Cardiac muscle cell (in vitro differentiated cells and primary cell): ENCODE results near the gene NOS1. TPM values are rescaled to one million over a fixed set of nuclear protein-coding genes. Genes with fewer than 3 reads are reported as not detected.

Source experiments
- DNase-seq, 2 donors: peaks; one replicate each; pipeline versions ENCODE4 v3.0.0 to v3.0.0-alpha.2; 2010 to 2017; ENCODE audit warnings: low read depth in 1 of 2, low spot score in 1 of 2
- H3K27ac ChIP-seq: fragments of 200-600 bp; sonication (generic); 2 replicates; pipeline ENCODE4 v1.5.1; 2016
- H3K27me3 ChIP-seq: fragments of 200-600 bp; sonication (generic); 2 replicates; pipeline ENCODE4 v1.6.0; 2016; ENCODE audit warnings: control low read depth
- H3K36me3 ChIP-seq: fragments of 200-600 bp; sonication (generic); 2 replicates; pipeline ENCODE4 v1.5.1; 2016; ENCODE audit warnings: control low read depth
- H3K4me1 ChIP-seq: fragments of 200-600 bp; sonication (generic); 2 replicates; pipeline ENCODE4 v1.8.1; 2017; ENCODE audit warnings: low read depth, mild to moderate bottlenecking, mixed run types
- H3K4me3 ChIP-seq: fragments of 200-600 bp; sonication (generic); 2 replicates; pipeline ENCODE4 v1.5.1; 2016; ENCODE audit warnings: mild to moderate bottlenecking
- H3K9me3 ChIP-seq: fragments of 200-600 bp; sonication (generic); 2 replicates; pipeline ENCODE4 v1.5.1; 2017; ENCODE audit warnings: low read depth, mild to moderate bottlenecking, control low read depth
- polyA plus RNA-seq: library from polyadenylated mRNA; unstranded; fragments of >200 nt; fragmentation: Nextera tagmentation; extraction: Ambion mirVana; gene quantifications from 2 replicates; pipeline ENCODE4 v1.2.1, GENCODE V29; 2016
- total RNA-seq: library from RNA; depleted of rRNA; stranded (reverse); fragments of >200 nt; gene quantifications from 2 replicates; pipeline ENCODE4 v1.2.3, GENCODE V29; 2016
- TF ChIP-seq, protein P1 (sequence below): IDR thresholded peaks from 2 replicates; pipeline ENCODE4 v1.5.1; 2012; ENCODE audit warnings: low read depth, mild to moderate bottlenecking, low read length

Gene NOS1
- total and polyA plus RNA-seq, 2 experiments from 2014 or later: not detected

DNA sequence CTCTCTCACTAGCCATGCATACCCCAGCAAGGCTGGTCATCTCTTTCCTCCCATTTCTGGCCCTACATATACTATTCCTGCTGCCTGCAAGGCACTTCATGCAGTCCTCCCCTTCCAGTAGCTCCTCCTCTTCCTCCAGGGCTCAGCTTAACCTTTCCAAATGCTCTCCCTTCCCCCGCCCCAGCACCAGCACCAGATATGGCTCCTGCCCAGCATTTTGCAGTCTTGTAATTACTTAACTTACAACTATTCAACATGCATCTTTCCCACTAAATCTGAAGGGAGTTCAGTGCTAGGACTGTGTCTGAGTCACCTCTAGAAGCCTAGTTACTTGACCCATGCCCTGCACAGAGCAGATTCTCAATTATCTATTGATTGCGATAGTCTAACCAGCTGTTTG is 169.4 kb downstream of the NOS1 start:
- H3K4me1 ChIP-seq: peaks cover 4% of the 10 kb centered on the region
- peaks cover 4% of the 10 kb centered on the region for H3K36me3 ChIP-seq
- H3K27ac ChIP-seq: no peak overlapping the region
- no peaks in the 10 kb centered on the region for H3K27me3 ChIP-seq
- H3K4me3 ChIP-seq: no peak overlapping the region
- H3K9me3 ChIP-seq: no peaks in the 10 kb centered on the region
- TF ChIP-seq, protein P1, sequence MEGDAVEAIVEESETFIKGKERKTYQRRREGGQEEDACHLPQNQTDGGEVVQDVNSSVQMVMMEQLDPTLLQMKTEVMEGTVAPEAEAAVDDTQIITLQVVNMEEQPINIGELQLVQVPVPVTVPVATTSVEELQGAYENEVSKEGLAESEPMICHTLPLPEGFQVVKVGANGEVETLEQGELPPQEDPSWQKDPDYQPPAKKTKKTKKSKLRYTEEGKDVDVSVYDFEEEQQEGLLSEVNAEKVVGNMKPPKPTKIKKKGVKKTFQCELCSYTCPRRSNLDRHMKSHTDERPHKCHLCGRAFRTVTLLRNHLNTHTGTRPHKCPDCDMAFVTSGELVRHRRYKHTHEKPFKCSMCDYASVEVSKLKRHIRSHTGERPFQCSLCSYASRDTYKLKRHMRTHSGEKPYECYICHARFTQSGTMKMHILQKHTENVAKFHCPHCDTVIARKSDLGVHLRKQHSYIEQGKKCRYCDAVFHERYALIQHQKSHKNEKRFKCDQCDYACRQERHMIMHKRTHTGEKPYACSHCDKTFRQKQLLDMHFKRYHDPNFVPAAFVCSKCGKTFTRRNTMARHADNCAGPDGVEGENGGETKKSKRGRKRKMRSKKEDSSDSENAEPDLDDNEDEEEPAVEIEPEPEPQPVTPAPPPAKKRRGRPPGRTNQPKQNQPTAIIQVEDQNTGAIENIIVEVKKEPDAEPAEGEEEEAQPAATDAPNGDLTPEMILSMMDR: no peak
- peak in 1 of 2 donors; percentile 58 for DNase-seq

DNA sequence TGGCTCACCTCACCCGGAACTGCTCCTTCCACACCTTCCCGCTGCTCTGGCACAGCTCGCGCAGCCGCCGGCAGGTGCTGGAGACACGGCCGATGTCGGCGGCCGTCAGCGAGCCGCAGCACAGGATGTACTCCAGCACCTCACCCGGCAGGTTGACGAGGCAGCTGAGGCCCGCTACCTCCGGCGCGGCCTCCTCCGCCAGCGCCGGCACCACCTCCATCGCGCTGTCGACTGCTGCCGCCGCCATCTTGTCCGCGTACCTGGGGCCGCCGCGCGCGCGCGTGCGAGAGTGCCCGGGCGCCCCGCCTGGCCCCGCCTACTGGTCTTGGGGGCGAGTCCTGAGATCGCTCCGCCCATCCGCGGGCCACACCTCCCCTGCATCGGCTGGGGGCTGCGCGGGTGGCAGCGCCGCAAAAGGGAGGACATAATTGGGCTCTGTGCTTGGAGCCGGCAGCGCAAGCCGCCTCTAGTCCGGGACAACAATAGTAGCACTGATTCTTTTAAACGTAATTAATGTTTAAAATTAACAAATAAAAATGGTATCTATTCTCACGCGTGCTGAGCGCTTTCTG is 171.1 kb downstream of the NOS1 start, which contains the start of gene FBXO21:
TSS of gene FBXO21 (minus strand) at position 261 of the 572 bp plus-strand sequence. CDS start at position 247, 14 bp downstream.
- Histone ChIP-seq H3K4me1 (peaks cover 4% of the 10 kb centered on the region), H3K27me3 (no peaks in the 10 kb centered on the region), H3K27ac (no peak within 1 kb of the TSS), H3K9me3 (no peaks in the 10 kb centered on the region), H3K4me3 (peak within 1 kb of the TSS; percentile 83), H3K36me3 (peaks cover 16% of the 10 kb centered on the region)
- peak; percentile 89 to 94 for DNase-seq
- TF ChIP-seq, protein P1: no peak

DNA sequence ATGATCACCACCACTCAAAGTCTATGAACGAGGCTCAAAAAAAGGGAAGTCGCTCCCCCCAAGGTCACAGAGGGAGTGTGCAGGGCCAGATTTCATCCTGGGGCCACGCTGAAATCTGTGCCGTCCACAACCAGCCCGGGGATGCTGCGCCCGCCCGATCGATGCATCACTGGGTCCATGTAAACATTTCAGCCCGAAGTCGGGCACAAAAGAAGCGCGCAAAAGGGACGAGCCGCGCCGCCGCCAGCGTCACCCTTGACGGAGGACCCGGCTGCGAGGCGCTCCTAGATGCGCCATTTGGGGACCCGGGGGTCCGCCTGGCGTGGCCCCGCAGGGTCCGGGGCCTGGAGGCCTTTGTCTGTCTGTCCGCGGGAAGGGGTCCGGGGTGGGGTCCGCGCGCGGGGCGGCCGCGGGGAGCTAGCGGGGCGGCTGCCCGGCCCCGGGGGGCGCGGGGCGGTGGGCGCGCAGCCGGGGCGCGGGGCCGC is 171.7 kb downstream of the NOS1 start:
- DNase-seq: peak; percentile 21 to 54
- Histone ChIP-seq H3K27me3 (no peaks in the 10 kb centered on the region), H3K36me3 (peaks cover 20% of the 10 kb centered on the region), H3K9me3 (no peaks in the 10 kb centered on the region), H3K27ac (no peak overlapping the region), H3K4me1 (peaks cover 4% of the 10 kb centered on the region), H3K4me3 (peak overlapping the region; percentile 83)
- TF ChIP-seq, protein P1: no peak

DNA sequence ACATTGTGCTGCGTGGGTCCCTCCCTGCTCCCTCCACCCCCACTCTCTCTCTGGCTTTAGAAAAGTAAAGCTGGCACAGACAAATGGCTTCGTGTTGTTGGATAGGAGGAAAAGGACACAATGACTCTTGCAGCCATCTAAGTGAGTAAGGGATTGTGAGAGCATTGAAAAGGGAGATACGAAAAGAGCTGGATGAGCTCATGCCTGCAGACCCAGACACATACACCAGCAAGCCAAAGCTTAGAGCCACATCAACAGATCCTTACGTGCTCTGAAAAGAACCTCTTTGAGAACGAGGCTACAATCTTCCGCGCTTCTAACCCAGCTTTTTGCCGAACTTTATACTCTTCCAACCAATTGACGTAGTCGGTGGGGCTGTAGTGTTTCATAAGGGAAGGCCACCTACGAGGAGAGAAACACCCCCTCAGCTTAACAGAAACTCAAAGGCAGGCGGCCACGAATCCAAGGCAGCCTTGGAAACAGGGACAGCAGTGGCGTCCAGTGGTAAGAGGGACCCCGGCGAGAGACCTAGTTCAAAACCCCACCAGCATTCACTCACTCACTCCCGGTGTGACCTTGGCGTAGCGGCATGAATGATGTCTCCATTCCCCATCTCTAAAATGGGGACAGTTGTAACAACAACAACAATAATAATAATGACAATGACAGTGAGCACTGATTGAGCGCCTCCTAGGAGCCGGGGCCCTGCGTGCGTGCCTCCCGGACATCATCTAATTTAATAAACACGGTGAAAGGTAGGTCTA is 172.3 kb downstream of the NOS1 start:
- peak overlapping the region; percentile 83 for H3K4me3 ChIP-seq
- TF ChIP-seq, protein P1: no peak
- H3K9me3 ChIP-seq: no peaks in the 10 kb centered on the region
- no peaks in the 10 kb centered on the region for H3K27me3 ChIP-seq
- peaks cover 4% of the 10 kb centered on the region for H3K4me1 ChIP-seq
- peak in 1 of 2 donors; percentile 65 for DNase-seq
- no peak overlapping the region for H3K27ac ChIP-seq
- H3K36me3 ChIP-seq: peaks cover 26% of the 10 kb centered on the region

DNA sequence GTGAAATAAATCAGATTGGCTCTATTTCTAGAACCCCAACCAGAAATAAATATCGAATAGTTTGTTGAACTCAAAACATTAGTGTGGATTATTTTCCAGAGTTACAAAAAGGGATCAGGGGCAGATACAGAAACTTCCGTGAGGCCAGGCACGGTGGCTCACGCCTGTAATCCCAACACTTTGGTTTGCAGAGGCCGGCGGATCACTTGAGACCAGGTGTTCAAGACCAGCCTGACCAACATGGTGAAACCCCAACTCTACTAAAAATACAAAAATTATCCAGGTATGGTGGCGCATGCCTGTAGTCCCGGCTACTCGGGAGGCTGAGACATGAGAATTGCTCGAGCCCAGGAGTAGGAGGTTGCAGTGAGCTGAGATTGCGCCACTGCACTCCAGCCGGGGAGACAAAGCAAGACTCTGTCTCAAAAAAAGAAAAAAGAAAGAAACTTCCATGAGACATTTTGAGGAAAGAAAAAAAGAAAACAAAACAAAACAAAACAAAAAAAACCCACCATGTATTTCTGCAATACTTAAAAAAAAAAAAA is 173.2 kb downstream of the NOS1 start:
- no peaks in the 10 kb centered on the region for H3K9me3 ChIP-seq
- no peak overlapping the region for H3K4me3 ChIP-seq
- peaks cover 34% of the 10 kb centered on the region for H3K36me3 ChIP-seq
- H3K27me3 ChIP-seq: no peaks in the 10 kb centered on the region
- no peak overlapping the region for H3K27ac ChIP-seq
- TF ChIP-seq, protein P1: no peak
- H3K4me1 ChIP-seq: peaks cover 4% of the 10 kb centered on the region
- peak in 1 of 2 donors; percentile 11 for DNase-seq
